NCI-H2029 (cell line): ENCODE measurements around the gene CEP170B.
A peak's percentile ranks its signal among the peaks of the same experiment; 100 is the strongest.
"Not testable (repeated sequence)": the region's sequence is repeated elsewhere in the genome, so short reads cannot be mapped to it uniquely, and the experiment has no call there.

Experiments used
- DNase-seq: peaks from one replicate; lab custom pipeline; 2025; lab: John Stamatoyannopoulos, UW

The CEP170B gene

GRCh38 chr14:104879201-104879982 is 14.3 kb downstream of the CEP170B start:
- DNase-seq = no peak

- DNase-seq = no peak
Measured at GRCh38 chr14:104879983-104880565, 15.0 kb downstream of the CEP170B start.

GRCh38 chr14:104880584-104881210 is 15.6 kb downstream of the CEP170B start:
- no peak for DNase-seq

DNA sequence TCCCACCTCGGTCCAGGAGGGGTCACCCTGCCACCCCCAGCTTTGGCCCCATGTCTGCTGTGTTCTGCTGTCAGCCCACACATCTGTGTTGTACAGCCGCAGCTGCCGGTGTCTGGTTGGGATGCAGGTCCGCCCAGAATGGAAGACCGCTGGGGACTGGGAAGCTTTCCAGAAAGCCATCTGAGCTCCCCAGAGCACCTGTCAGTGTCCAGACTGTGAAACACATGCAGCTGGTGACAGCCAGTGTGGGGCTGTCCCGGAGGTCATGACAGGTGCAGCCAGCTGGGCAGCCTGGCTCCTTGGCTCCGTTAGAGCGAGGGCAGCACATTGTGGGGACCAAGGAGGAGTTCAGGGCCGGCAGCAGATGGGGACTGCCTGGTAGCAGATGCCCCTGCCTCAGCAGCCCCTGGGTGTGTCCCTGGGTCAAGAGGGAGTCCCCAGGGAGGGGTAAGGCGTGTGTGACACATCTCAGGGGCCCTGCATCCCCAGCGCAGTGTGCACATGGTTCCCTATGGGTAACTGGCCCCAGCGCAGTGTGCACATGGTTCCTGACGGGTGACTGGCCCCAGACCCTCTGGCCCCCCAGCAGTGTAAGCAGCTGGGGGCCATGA is 16.4 kb downstream of the CEP170B start:
- DNase-seq = peak; percentile 65

DNA sequence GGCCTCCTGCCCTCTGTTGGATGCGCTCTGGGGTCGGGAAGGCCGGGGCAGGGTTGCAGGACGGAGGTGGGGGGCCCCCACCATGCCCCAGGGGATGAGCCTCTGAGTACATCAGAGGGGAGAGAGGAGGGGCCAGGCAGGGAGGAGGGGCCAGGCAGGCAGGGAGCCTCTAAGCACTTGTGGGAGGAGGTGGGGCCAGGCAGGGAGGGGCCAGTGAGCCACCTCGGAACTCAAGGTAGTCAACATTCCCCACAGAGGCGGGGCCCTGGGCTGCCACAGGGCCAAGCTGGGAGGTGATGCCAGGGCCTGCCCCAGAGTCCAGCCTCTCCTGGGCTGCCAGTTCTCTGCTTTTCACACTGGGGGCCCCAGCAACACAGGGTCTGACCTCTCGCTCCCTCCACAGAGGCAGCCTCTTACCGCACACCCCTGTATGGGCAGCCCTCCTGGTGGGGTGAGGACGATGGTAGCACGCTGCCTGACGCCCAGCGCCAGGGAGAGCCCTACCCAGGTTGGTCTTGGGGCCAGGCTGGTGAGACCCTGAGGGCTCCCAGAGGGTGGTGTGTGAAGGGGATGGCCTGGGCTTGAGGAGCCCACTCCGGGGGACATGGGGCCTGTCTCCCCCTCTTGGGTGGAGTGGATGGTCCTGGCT is 17.4 kb downstream of the CEP170B start:
- peak; percentile 62 for DNase-seq

DNA sequence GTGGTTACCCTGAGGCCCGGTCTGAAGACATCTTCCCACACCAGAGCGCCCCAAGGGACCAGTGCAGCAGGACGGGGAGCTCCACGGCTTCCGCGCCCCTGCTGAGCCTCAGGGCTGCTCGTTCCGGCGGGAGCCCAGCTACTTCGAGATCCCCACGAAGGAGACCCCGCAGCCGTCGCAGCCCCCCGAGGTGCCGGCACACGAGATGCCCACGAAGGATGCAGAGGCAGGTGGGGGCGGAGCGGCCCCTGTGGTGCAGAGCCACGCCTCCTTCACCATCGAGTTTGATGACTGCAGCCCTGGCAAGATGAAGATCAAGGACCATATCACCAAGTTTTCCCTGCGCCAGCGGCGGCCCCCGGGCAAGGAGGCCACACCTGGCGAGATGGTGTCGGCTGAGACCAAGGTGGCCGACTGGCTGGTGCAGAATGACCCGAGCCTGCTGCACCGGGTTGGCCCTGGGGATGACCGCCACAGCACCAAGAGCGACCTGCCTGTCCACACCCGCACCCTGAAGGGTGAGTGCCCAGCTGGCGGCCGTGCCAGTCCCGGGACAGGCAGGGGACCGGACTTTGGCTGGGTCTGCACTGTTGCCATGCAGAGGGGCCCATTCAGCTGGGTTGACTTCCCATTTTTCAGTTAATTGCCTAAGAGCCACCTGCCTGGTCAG is 18.1 kb downstream of the CEP170B start:
- no peak for DNase-seq

- DNase-seq = no peak
Measured at GRCh38 chr14:104883681-104884361, 18.8 kb downstream of the CEP170B start.

- not testable (repeated sequence) for DNase-seq
Measured at GRCh38 chr14:104884381-104884780, 19.3 kb downstream of the CEP170B start.

GRCh38 chr14:104885031-104885972 is 20.2 kb downstream of the CEP170B start:
- no peak for DNase-seq

- no peak for DNase-seq
Measured at GRCh38 chr14:104885973-104886689, 21.1 kb downstream of the CEP170B start.

DNA sequence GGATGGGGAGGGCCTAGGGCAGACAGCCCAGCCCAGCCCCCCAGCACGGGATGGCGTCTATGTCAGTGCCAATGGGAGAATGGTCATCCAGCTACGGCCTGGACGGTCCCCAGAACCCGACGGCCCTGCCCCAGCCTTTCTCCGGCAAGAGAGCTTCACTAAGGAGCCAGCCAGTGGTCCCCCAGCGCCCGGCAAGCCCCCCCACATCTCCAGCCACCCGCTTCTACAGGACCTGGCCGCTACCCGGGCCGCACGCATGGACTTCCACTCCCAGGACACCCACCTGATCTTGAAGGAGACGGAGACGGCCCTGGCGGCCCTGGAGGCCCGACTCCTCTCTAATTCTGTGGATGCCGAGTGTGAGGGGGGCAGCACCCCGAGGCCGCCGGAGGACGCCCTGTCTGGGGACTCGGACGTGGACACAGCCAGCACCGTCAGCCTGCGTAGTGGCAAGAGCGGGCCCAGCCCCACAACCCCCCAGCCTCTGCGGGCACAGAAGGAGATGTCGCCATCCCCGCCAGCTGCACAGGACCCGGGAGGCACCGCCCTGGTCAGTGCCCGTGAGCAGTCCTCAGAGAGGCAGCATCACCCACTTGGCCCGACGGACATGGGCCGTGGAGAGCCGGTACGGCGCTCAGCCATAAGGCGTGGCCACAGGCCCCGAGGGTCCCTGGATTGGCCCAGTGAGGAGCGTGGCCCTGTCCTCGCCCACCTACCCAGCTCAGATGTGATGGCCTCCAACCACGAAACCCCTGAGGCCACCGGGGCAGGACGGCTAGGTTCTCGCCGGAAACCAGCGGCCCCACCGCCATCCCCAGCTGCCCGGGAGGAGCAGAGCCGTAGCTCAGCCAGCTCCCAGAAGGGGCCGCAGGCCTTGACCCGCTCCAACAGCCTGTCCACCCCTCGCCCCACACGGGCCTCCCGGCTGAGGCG is 21.9 kb downstream of the CEP170B start:
- DNase-seq = no peak

GRCh38 chr14:104887623-104888488 is 22.8 kb downstream of the CEP170B start:
- no peak for DNase-seq

DNA sequence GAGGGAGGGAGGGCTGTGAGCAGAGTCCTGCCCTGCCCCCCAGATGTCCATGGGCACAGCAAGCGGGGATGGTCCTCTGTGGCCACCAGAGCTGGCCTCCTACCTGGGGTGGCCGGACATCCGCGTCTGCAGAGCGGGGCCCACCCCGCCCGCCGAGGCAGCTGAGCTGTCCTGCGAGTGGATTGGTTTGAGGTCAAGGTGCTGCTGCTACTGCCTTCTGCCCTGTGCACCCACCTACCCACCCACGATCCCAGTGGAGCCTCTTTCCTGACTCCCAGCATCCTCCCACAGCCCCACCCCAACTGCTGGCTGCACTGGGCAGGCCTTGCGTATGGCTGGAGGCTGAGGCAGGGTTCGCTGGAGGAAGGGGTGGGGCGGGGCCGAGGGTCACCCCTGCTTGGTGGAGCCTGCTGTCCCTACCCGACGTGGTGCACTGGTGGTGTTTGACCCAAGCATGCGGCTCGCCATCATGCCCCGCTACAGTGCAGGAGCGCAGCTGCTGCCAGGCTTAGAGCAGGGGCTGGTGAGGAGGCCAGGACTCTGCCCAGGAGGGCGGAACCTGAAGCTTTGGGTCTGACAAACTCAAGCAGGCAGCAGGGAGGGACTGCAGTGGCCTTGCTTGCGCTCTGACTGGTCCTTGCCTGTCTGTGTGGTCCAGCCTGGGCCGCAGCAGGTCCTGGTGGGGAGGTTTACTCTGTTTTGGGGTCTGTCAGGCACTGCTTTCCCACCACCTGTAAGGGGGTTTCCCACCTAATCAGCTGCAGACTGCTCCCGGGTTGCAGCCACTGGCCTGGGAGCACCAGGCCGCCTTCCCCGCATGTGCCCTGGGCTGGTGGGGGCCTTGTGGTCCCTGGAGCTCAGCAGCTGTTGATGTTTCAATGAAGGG is 23.7 kb downstream of the CEP170B start:
- no peak for DNase-seq

DNA sequence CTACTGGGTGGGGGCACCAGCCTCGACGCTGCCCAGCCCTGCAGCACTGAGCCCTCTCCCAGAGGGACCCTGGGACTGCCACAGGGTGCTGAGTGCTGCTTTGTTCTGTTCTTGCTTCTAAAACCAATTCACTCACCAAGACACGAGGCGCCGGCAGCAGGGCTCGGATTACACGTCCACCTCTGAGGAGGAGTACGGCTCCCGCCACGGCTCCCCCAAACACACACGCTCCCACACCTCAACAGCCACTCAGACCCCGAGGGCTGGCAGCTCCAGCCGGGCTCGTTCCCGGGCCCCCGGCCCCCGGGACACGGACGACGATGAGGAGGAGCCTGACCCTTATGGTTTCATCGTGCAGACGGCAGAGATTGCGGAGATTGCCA is 24.3 kb downstream of the CEP170B start:
- DNase-seq = no peak

DNA sequence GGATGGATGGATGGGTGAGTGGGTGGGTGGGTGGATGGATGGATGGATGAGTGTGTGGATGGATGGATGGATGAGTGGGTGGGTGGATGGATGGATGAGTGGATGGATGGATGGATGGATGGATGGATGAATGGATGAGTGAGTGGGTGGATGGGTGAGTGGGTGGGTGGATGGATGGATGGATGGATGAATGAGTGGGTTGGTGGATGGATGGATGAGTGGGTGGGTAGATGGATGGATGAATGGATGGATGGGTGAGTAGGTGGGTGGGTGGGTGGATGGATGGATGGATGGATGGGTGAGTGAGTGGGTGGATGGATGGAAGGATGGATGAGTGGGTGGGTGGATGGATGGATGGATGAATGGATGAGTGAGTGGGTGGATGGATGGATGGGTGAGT is 25.2 kb downstream of the CEP170B start:
- not testable (repeated sequence) for DNase-seq

DNA sequence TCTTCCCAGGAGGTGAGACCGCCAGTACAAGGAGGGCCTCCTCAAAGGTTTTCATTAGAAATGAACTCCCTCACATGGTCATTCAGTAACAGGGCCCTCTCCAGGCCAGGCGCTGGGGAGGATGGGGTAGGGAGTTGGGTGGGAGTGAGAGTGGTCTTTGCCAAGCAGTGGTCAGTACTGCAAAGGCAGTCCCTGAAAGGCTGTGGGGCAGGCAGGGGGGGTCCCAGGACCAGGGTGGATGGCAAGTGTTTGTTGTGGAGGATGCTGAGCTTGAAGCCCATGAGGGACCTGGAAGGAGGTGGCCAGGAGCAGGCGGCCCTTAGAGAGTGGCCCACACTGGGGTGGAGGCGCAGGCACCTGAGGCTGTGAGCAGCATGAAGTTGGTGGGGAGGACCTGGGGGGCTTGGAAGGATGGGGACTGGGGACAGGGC is 26.1 kb downstream of the CEP170B start:
- no peak for DNase-seq
